HG03060 (cell line): ENCODE results near the gene ELMO1.

Experiments
- ATAC-seq: cut with Tn5 transposase; IDR thresholded peaks from one replicate; pipeline ENCODE4 v1.9.1; 2021; ENCODE audit warnings: low read depth, moderate number of reproducible peaks; ENCODE audit not compliant: unreplicated experiment

The ELMO1 gene

DNA sequence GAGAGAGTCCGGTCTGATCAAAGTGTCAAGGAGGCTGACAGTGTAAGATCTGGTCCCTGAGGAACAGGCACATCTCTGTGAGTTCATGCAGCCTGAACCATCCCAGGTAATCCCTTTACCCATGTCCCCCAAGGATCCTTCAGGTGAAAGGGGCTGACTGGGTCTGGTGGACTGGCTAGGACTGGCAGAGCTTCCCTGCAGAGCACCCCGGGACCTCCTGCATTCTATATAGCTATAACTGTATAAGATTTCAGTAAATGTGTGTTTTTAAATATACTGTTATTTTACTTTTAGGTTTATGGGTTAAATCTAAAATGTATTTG, 246.8 kb downstream of the ELMO1 start:
- no peak for ATAC-seq

DNA sequence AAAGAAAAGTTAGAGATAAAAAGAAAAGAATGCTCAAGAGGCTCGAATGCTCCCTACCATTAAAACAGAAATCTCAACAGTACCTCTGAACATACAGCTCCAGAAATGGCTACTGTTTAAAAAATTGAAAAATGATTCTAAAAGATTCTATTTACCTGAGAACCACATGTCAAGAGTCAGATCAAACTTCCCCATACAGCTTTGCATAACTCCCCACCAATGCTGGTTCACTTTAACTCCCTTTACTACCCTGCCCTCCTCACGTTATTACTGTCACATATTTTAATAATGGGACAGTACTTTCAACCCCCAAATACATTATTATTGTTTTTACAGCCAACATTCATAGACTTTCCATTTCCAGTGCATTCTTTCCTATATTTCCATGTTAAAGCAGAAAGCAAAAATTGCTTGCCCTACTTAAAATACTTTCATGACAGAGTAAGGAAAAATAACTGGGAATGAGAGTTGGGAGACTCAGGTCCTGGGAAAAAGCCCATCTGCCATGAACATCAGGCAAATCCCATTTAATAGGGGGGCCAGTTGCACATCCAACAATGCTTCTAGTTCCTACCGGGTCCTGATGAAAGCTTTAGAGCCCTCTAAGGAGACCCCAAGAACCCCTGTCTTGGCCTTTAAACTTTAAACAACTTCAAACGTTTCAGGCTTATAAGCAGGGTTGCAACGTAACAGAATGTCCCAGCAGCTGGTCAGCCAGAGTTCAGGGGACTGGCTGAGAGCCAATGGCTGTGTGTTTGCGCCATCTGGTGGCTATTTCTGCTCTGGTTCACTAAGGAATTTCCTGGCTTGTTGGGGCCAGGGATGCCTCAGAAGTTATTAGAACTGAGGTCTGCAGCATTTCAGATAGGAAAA, 247.4 kb downstream of the ELMO1 start:
- no peak for ATAC-seq

DNA sequence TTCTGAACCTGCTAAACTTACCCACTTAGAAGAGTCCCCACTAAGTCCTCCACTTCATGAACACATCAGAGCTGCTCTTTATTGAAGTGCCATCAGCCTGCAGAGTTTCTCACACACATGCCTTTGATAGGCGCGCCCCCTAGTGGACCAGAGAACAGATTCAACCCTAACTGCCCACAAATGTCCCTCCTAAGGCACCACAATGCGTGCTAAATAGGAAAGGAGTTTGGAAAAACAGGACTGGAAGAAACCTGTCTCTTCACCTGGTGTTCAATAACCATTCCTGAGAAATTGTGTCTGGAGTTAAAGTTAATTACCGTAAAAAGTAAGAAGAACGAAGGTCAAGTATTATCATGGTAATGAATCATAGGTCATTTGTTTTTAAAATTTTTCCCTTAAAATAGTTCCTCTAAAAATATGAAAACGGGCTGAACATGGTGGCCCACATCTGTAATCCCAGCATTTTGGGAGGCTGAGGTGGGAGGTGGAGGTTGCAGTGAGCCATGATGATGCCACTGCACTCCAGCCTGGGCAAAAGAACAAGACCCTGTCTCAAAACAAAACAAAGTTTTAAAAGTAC, 249.7 kb downstream of the ELMO1 start:
- no peak for ATAC-seq

DNA sequence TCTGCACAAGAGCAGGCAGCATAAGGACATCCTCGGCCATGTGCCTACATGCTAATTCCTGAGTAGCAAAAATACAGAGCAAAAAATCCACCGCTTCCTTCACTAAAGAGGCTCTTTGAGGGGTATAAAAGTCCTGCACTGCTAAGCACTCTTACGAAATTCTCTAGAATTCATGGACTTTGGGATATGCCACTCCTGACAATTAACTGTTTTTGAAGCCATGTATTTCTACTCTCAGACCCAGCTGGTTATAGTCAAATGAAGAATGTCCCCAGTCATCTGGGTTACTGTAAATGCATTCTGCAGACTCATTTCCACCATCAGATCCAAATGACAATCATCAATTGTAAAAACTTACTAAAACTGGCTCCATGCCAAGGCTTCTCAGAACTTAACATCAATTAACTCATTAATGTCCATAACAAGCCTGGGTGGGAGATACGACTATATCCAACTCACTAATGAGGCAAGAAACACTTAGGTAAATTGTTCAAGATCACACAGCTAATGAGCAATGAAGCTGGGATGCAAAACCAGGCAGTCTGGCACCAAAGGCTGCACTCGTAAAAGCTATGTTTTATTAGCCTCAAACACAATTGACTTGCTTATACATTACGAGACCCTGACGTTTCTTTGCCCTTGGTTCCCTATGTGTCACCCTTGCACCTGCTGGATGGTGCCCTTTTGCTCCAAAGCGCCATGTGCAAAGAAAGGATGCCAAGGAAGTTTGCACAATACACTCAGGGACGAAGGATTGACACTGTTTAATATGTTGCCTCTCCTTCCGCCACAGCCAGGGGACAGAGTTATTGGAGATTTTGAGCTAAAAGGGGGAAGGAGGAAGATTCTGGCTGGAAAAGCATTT, 250.4 kb downstream of the ELMO1 start:
- ATAC-seq = no peak

DNA sequence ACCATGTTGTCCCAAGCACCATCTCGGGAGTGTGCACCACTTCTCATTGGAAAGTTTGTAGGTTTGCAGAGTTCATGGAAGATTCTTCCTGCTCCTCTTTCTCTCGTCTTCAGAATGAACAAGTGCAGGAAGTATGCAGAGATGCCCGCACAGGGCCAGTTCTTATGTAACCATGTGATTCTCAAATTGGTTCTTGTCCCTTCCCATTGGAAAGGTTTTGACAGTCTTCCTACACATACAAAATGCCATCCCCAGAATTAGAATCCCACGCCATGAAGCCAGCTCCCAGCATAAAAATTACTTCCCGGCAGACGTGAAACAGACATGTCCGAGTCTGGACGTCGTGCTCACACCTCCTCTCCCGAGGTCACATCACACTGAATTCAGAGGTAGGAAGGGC, 251.6 kb downstream of the ELMO1 start:
- no peak for ATAC-seq

DNA sequence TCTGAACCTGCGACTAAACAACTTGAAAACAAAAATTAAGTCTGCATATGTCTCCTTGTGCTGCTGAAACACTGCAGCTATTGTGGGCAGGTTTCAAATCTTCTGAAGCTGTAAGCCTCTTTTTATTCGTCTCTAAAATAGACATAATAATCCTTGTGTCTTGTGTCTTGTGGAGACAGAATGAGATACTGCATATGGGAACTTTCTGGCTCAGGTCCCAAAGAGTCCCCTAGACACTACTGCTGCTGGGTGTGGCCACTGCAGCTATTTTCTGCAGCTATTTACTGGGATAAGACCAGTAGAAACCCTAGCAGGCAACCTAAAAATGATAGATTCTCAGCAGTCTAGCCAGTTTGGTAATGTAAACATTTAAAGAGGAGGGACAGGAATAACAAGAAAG, 252.0 kb downstream of the ELMO1 start:
- no peak for ATAC-seq

DNA sequence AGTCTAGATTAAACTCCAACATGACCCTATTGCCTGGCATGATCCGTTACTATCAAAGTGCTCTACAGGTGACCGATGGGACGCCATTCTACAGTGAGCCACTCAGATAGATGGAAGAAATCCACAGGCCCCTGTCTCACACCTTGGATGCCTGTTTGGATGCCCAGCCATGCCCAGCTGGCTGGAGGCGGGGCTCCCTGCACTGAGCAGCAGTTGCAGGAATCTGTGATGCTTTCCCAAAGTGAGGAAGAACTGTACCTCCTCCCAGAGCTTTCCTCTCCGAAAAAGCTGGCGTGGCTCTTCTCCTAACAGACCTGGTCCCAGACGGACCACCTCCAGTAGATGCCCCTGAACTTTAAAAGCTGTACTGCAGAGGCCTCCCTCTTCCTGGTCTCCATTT, 253.3 kb downstream of the ELMO1 start:
- ATAC-seq = no peak

DNA sequence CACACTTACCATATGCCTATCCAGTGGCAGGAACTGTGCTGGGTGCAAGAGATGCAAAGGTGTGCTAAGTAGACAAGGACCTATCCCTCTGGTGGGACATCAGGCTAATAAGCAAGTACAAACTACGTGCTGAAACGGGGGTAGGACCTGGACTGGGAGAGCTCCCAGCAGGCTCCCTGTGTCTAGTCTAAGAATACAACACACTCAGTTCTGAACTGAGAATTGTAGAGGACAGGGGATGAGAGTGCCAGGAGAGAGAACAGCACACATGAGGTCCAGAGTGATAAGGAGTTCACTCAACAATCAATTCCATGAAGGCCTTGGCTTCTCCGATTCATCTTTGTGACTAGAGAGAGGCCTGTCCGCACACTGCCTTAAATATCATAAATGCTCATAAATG, 253.7 kb downstream of the ELMO1 start:
- ATAC-seq = no peak

DNA sequence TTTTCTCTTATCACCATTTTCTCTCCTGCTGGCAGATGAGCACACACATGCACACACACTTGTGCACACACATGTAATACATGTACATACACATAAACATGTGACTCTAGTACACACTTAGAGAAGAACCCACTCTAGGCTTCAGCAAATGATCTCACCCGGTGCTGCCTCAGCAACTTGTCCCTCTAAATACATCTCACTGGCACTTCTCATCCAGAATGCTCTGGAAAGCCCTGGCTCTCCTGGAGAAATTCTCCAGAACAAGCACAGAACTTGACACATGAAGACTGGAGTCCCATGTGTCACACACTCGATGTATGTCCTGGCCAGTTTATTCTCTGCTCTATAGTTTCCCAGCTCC, 254.9 kb downstream of the ELMO1 start:
- no peak for ATAC-seq

DNA sequence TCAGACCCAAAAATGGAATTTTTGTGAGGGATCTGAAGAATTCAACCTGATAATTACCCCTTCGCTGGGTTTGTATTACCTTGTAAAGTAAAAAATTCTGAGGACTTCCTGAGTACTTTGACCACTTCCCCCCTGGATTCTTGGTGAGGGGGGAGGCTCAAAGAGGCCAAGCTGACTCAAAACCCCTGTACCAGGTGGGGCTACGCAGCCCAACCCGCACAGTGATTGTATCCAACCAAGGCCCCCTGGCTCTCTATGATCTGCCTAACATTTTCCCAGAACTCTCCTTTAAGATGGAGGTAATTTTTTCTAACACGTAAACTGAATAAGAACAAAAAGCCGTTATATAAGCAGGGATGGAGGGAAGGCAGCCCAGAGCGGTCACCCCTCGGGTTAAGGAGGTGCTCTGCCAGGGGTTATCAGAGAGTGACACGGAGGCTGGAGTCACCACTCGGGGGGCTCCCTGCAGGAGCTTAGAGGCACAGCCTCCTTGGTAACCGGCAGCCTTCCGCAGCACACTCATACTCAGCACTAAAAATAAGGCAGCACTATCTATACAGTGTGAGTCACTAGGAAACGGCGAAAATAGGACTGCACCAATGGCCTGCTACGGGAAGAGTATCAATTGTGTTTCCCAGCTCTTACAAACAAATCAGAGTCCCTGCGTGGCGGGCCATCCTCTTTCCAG, 255.4 kb downstream of the ELMO1 start:
- ATAC-seq = no peak

DNA sequence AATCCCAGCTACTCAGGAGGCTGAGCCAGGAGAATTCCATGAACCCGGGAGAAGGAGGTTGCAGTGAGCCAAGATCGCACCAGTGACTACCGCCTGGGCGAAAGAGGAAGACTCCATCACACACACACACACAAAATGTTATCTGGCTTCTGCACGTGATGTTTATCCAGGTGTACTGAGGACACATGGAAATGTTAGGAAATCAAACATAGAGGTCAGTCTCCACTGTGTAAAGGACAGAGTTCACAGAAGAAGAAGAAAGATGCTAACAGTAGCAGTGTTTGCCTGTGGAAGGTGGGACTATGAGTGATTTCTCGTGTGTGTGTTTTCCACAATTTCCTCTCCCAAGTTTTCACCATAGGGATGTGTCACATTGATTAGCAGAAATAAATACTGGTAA, 256.9 kb downstream of the ELMO1 start:
- no peak for ATAC-seq

DNA sequence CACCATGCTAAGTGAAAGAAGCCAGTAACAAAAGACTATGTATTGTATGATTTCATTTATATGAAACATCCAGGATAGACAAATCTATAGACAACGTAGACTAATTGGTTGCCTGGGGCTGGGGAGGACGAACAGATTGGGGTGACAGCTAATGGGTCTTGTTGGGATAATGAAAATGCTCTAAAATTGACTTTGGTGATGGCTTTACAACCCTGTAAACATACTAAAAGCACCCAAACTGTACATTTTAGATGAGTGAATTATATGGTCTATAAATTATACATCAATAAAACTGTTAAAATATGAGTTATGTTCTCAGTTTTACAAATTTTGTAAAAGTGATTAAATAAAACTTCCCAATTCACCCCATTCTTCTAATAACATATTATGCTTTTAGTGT, 261.5 kb downstream of the ELMO1 start:
- no peak for ATAC-seq

DNA sequence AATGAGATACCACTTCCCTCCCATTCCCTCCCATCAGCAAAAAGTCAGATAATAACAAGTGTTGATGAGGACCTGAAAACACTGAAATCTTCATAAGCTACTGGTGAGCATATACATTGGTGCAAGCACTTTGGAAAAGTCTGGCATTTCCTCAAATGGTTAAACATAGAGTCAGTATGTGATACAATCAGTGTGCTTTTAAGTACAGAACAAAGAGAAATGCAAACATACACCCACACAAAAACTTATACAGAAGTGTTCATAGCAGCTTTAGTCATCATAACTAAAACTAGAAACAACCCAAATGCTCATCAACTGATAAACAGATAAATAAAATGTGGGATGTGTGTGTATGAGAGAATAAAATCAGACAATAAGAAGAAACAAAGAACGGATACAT, 261.9 kb downstream of the ELMO1 start:
- ATAC-seq = no peak

DNA sequence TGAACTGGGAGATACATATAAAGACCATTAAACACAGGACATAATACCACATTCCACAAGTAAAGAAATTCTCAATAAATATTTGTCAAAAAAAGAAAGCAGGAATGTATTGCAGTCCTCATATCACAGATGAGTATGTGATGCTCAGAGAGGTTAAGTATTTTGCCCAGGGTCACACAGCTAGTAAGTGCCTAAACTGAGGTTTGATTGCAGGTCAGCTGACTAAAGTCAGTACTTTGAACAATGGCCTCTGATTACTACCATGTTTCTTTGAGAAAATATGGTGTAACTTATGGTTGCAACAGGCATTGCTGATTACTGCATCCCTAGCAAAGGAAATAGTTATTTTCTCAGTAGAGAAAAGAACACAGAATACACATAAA, 267.1 kb downstream of the ELMO1 start:
- ATAC-seq = no peak

DNA sequence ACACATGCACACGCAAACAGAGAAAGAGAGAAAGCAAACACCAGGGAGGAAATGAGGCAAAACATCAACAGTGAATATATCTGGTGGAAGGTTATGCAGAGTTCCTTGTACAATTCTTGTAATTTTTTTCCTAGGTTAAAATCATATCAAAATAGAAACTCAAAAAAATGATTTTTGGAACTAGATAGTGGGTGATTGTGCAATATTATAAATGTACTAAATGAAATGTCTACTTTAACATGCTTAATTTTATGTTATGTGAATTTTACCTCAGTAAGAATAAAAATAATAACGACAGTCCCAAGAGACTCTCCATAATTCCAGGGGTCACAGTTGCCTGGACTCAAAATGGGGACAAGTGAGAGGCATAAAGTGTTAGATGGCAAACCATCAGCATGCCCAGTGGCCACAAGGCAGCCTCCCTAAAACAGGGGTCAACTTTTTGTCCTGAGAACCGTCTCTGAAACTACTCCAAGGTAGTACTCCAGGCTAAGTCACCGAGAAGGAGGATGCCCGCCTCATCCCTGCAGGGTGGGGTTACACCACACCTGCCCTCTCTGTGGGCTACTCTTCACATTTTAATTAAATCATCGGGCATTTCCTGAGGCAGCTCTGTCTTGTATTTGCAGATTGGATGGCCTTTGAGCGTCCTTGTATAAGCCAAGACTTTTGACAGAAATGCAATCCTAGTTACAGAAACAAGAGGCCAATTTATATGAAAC, 267.7 kb downstream of the ELMO1 start:
- no peak for ATAC-seq

DNA sequence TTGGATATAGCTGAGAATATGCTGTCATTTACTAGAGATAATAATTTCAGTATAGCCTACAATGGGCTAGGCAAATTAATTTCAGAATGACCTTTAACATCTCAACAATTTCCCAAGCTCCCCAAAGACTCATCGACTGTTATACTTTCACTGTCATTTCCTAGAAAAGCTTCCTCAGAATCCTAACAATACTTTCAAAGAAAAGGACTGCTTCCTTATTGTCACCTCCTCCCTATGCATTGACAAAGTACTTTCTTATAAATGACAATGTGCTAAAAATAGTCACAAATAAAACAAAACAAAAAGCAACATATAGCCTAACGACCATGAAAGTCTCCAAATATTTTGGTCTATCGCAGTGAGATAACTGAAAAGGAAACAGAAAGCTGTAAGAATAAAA, 272.6 kb downstream of the ELMO1 start:
- ATAC-seq = no peak

DNA sequence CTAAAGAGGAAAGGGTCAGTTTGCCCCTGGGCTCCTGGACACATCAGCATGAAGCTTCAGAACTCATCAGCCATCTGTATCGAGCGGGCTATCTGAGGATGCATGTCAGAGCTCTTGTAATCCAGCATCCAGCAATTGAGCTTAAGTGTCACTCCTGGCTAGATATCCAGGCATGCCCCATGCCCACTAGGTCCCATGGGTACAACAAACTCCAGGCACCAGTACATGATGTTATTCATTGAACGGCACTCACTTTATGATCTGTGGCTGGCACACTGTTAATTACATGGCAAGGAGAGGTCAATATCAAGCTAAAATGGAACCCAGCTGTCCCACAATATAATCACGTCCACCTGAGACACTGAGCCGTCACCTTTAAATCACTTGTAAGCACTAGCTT, 274.2 kb downstream of the ELMO1 start:
- no peak for ATAC-seq

DNA sequence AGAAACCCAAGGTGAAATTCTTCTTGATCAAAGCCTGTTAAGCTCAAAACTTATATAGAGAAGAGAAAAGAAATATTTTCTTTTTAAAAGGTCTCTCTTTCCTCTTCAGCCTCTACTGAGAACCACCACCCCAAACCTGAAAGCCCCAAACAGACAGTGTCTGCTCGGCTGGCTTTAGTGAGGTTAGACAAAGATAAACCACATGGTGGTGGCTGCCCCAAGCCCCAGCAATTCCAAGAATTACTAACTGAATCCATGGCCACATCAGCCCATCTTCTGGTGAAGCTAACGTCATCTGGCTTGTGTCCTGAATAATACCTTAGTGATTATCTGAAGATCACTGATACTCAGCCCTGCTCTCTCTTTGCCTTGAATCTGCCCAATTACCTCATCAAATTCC, 275.0 kb downstream of the ELMO1 start:
- ATAC-seq = no peak

DNA sequence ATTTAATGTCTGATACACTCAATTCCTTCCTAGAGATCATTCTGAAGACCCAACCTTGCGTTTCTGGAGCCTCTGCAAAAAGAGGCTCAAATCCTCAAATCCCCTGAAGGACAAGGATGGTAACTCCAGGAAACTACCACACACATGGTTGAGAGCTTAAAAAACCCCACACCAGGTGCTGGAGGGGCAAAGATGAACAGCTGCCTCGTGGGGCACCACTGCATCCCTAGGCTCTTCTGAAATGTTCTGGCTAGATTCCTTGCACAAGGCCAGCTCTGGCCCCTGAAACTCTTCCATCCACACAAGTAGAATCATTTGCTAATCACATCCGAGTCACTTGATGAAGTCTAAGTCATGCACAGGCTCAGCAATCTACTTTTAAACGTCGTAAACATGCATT, 286.6 kb downstream of the ELMO1 start:
- ATAC-seq = no peak

DNA sequence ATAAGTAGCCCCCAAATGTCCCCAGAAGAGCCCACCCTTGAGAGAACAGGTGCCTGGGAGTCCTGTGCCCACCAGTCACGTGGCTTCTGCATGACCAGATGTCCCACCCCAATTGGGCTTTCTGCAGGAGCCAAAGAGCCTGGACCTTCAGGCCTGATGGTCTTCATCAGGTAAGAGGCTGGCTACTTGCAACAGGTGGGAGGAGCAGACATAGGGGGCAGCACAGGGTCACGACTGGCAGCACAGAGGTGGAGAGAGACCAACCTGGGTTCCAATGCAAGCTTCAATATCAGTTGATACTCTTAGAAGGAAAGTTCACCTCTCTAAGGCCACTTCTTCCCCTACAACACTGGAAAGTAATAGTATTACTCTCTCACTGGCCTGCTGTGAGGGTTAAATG, 288.0 kb downstream of the ELMO1 start:
- no peak for ATAC-seq

DNA sequence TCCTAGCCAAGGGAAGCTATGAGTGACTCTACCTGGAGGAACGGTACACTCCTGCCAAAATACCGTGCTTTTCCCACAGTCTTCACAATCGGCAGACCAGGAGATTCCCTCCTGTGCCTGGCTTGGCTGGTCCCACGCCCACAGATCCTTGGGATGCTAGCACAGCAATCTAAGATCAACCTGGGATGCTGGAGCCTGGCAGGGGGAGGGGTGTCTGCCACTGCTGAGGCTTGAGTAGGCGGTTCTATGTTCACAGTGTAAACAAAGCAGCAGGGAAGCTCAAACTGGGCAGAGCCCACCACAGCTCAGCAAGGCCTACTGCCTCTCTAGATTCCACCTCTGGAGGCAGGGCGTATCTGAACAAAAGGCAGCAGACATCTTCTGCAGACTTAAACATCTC, 295.3 kb downstream of the ELMO1 start:
- ATAC-seq = no peak
